Smooth muscle cell (in vitro differentiated cells): ENCODE results near the gene EGLN3. TPM values are rescaled to one million over a fixed set of nuclear protein-coding genes. Genes with fewer than 3 reads are reported as not detected.

Experiments
- DNase-seq: peaks from one replicate; lab custom pipeline; 2025; ENCODE audit not compliant: unreplicated experiment; lab: John Stamatoyannopoulos, UW
- H2AFZ ChIP-seq: fragments of 200-600 bp; sonication (generic); 2 replicates; pipeline ENCODE4 v1.6.0; 2016; ENCODE audit warnings: antibody characterized with exemption, low read depth, mild to moderate bottlenecking
- H3F3A ChIP-seq: fragments of 200-600 bp; sonication (generic); 2 replicates; pipeline ENCODE4 v1.6.0; 2017; ENCODE audit warnings: antibody characterized with exemption, low read depth
- H3K27ac ChIP-seq: fragments of 200-600 bp; sonication (generic); 2 replicates; pipeline ENCODE4 v1.5.1; 2016; ENCODE audit warnings: low read depth, mild to moderate bottlenecking
- H3K27me3 ChIP-seq: fragments of 200-600 bp; sonication (generic); 2 replicates; pipeline ENCODE4 v1.6.1; 2016; ENCODE audit warnings: low read depth, mild to moderate bottlenecking
- H3K36me3 ChIP-seq: fragments of 200-600 bp; sonication (generic); 2 replicates; pipeline ENCODE4 v1.5.1; 2016; ENCODE audit warnings: low read depth
- H3K4me1 ChIP-seq: fragments of 200-600 bp; sonication (generic); 2 replicates; pipeline ENCODE4 v1.5.1; 2016; ENCODE audit warnings: low read depth
- H3K4me2 ChIP-seq: fragments of 200-600 bp; sonication (generic); 2 replicates; pipeline ENCODE4 v1.6.0; 2016; ENCODE audit warnings: mild to moderate bottlenecking
- H3K4me3 ChIP-seq: fragments of 200-600 bp; sonication (generic); 2 replicates; pipeline ENCODE4 v1.5.1; 2016; ENCODE audit warnings: mild to moderate bottlenecking
- H3K79me2 ChIP-seq: fragments of 200-600 bp; sonication (generic); 2 replicates; pipeline ENCODE4 v1.6.0; 2016; ENCODE audit warnings: low read depth, mild to moderate bottlenecking
- H3K9ac ChIP-seq: fragments of 200-600 bp; sonication (generic); 2 replicates; pipeline ENCODE4 v1.6.0; 2016; ENCODE audit warnings: low read depth
- H3K9me3 ChIP-seq: fragments of 200-600 bp; sonication (generic); replicated peaks from 2 replicates; pipeline ENCODE4 v1.5.1; 2016; ENCODE audit warnings: low read depth
- H4K20me1 ChIP-seq: fragments of 200-600 bp; sonication (generic); 2 replicates; pipeline ENCODE4 v1.6.0; 2016; ENCODE audit warnings: low read depth
- WGBS: methylation state at CpG from one replicate; pipeline ENCODE4 v1.1.7; 2016; ENCODE audit warnings: low lambda C conversion rate; 5-methylcytosine and 5-hydroxymethylcytosine counted together
- polyA plus RNA-seq: library from polyadenylated mRNA; unstranded; fragments of >200 nt; fragmentation: Nextera tagmentation; extraction: Ambion mirVana; gene quantifications from 2 replicates; pipeline ENCODE4 v1.2.1, GENCODE V29; 2016
- total RNA-seq: library from RNA; depleted of rRNA; stranded (reverse); fragments of >200 nt; gene quantifications from 2 replicates; pipeline ENCODE4 v1.2.3, GENCODE V29; 2014
- TF ChIP-seq, protein P1 (sequence below): fragments of 200-600 bp; sonication (generic); IDR thresholded peaks from 2 replicates; pipeline ENCODE4 v1.5.1; 2017; ENCODE audit warnings: borderline replicate concordance, mild to moderate bottlenecking, antibody characterized with exemption; ENCODE audit not compliant: insufficient read depth, poor library complexity, severe bottlenecking

The EGLN3 gene
- total and polyA plus RNA-seq, 2 experiments from 2014 or later, result 127 to 146 TPM

DNA sequence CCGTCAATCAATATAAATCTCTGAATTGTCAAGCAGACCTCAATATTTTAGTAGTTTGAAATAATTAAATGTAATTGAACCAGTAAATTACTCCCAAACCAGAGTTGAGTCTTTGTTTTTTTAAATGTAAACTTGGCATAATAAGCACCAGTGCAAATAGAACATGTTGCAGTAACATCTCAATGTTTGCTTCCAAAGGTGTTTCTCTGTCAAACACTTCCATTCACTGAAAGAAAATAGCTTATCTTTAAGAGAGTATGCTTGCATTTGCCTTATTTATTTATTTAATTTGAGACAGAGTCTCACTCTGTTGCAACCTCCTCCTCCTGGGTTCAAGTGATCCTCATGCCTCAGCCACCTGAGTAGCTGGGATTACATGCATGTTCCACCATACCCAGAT lies 39.9 kb upstream of the EGLN3 start:
- Histone ChIP-seq H3K79me2 (no peaks in the 10 kb centered on the region), H2AFZ (no peak overlapping the region), H3K4me3 (no peak overlapping the region), H3K36me3 (no peaks in the 10 kb centered on the region), H3K9ac (peak overlapping the region; percentile 80), H3K9me3 (no peaks in the 10 kb centered on the region), H4K20me1 (no peaks in the 10 kb centered on the region), H3K27ac (peak overlapping the region; percentile 94), H3K27me3 (no peaks in the 10 kb centered on the region), H3K4me2 (peak overlapping the region; percentile 38), H3F3A (peaks cover 10% of the 10 kb centered on the region), H3K4me1 (peaks cover 15% of the 10 kb centered on the region)
- TF ChIP-seq, protein P1, sequence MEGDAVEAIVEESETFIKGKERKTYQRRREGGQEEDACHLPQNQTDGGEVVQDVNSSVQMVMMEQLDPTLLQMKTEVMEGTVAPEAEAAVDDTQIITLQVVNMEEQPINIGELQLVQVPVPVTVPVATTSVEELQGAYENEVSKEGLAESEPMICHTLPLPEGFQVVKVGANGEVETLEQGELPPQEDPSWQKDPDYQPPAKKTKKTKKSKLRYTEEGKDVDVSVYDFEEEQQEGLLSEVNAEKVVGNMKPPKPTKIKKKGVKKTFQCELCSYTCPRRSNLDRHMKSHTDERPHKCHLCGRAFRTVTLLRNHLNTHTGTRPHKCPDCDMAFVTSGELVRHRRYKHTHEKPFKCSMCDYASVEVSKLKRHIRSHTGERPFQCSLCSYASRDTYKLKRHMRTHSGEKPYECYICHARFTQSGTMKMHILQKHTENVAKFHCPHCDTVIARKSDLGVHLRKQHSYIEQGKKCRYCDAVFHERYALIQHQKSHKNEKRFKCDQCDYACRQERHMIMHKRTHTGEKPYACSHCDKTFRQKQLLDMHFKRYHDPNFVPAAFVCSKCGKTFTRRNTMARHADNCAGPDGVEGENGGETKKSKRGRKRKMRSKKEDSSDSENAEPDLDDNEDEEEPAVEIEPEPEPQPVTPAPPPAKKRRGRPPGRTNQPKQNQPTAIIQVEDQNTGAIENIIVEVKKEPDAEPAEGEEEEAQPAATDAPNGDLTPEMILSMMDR, result no peak
- WGBS, result 100% methylated on average over 1 of the region's 1 CpG
- DNase-seq, result no peak

DNA sequence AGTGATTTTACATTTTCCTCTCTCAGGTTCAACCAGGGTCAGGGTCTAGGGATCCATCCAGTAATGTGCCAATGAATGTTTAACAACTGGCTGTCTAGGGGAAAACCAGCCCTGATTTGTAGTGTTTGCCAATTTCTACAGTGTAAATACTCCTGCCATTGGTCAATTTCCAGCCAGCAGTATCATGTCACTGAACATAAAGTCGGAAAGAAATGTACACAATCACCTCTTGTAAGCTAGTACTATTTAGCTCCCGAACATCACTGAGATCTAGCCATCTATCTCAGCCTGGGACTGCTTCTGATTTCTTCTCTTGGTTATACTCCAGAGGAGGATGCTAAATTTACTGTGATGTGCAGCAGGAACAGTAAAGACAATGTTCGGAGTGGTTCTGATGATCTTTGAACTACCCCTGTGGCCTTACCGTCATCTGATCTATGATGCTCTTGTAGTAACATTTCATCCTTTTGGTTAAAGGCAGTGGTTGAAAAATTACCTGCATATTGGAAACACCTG lies 36.7 kb upstream of the EGLN3 start:
- no peaks in the 10 kb centered on the region for H3K79me2 ChIP-seq
- H3K4me2 ChIP-seq, result no peak overlapping the region
- H4K20me1 ChIP-seq, result no peaks in the 10 kb centered on the region
- no peak overlapping the region for H2AFZ ChIP-seq
- peaks cover 10% of the 10 kb centered on the region for H3F3A ChIP-seq
- H3K36me3 ChIP-seq, result no peaks in the 10 kb centered on the region
- H3K4me3 ChIP-seq, result no peak overlapping the region
- TF ChIP-seq, protein P1, result no peak
- 85% methylated on average over 4 of the region's 4 CpGs for WGBS
- H3K4me1 ChIP-seq, result peaks cover 15% of the 10 kb centered on the region
- no peaks in the 10 kb centered on the region for H3K27me3 ChIP-seq
- no peak for DNase-seq
- no peak overlapping the region for H3K9ac ChIP-seq
- H3K27ac ChIP-seq, result no peak overlapping the region
- H3K9me3 ChIP-seq, result no peaks in the 10 kb centered on the region

DNA sequence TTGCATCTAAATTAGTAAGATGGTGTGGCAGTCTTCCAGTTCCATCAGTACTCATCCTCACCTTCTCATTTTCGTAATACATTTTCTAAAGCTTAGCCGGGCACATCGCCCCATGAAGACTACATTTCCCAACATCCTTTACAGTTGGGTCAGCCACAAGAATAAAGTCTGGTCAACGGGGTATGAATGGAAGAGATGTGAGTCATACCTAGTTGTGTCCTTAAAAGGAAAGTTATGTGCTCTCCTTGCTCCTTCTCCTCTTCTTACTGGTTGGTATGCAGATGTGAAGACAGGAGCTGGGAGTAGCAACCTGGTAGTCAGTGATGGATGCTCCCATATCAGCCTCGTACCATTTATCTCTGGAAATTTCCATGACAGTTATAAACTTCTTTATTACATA lies 35.9 kb upstream of the EGLN3 start:
- H3K4me2 ChIP-seq, result no peak overlapping the region

DNA sequence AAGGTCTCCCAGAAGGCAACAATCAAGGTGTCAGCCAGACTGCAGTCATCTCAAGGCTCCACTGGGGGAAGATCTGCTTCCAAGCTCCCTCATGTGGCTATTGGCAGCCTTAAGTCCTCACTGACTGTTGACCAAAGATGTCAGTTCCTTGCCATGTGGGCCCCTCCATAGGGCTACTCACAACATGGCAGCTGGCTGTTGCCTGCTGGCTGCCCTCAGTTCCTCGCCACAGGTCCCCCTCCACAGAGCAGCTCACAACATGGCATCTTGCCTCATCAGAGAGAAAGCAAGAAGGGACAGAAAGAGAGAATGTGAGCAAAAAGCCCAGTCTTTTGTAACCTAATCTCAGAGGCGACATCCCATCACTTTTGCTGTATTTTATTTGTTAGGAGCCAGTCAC lies 34.4 kb upstream of the EGLN3 start:
- peaks cover 10% of the 10 kb centered on the region for H3F3A ChIP-seq
- no peaks in the 10 kb centered on the region for H4K20me1 ChIP-seq
- H3K27me3 ChIP-seq, result no peaks in the 10 kb centered on the region
- H3K9ac ChIP-seq, result no peak overlapping the region
- TF ChIP-seq, protein P1, result no peak
- no peaks in the 10 kb centered on the region for H3K79me2 ChIP-seq
- DNase-seq, result no peak
- H3K4me1 ChIP-seq, result peaks cover 12% of the 10 kb centered on the region
- H3K4me2 ChIP-seq, result no peak overlapping the region
- no peaks in the 10 kb centered on the region for H3K9me3 ChIP-seq
- H3K36me3 ChIP-seq, result no peaks in the 10 kb centered on the region
- H3K4me3 ChIP-seq, result no peak overlapping the region
- 98% methylated on average over 2 of the region's 2 CpGs for WGBS
- H3K27ac ChIP-seq, result no peak overlapping the region
- H2AFZ ChIP-seq, result no peak overlapping the region

More for the DNA sequence above, 35.9 kb upstream of the EGLN3 start:
- Histone ChIP-seq H3K9me3 (no peaks in the 10 kb centered on the region), H3K4me1 (peaks cover 15% of the 10 kb centered on the region), H3K27ac (no peak overlapping the region), H3K36me3 (no peaks in the 10 kb centered on the region), H3K4me3 (no peak overlapping the region), H2AFZ (no peak overlapping the region), H3K27me3 (no peaks in the 10 kb centered on the region), H4K20me1 (no peaks in the 10 kb centered on the region), H3K9ac (no peak overlapping the region), H3F3A (peaks cover 10% of the 10 kb centered on the region), H3K79me2 (no peaks in the 10 kb centered on the region)
- TF ChIP-seq, protein P1, result no peak
- 66% methylated on average over 5 of the region's 5 CpGs for WGBS
- no peak for DNase-seq
